ENCODE data around the gene KAT7.
"Not testable (repeated sequence)": the region's sequence is repeated elsewhere in the genome, so short reads cannot be mapped to it uniquely, and the experiment has no call there.

Gene KAT7

DNA sequence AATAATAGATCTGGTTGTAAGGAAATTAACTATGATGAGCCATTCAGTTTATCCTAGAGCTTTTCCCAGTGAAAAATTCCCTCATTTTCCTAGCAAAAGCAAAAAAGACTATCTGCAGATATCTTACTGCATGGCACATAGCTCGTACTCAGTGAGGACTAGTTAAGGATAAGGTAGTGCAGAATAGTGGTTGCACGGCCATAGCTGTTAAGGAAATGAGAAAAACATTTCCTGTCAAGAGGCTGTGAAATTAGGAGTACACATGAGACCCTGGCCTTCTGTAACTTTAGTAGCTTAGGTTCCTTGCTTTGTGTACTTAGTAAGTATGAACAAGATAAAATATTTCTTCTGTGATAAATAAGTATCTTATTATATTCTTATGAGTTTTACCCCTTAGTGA is 10.3 kb downstream of the KAT7 start:
- DNase-seq (ENCODE audit: low read depth in 2 of 2, low spot score in 1 of 2) = no peak

DNA sequence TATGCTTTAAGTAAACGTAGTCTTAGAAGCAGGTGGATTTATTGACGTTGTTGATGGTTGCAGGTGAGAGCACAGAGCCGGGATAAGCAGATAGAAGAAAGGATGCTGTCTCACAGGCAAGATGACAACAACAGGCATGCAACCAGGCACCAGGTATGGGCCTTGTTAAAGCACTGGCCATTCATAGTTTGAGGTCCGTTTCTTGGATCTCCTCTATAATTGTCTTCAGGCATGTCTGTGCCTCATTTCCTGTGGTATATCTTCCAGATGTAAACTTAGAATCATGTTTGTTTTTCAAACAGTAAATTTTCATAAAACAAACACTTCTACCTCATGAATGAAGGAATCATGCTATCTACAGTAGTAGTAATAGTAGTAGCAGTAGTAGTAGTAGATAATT is 20.6 kb downstream of the KAT7 start:
- DNase-seq (ENCODE audit: low read depth in 2 of 2, low spot score in 1 of 2) = no peak

DNA sequence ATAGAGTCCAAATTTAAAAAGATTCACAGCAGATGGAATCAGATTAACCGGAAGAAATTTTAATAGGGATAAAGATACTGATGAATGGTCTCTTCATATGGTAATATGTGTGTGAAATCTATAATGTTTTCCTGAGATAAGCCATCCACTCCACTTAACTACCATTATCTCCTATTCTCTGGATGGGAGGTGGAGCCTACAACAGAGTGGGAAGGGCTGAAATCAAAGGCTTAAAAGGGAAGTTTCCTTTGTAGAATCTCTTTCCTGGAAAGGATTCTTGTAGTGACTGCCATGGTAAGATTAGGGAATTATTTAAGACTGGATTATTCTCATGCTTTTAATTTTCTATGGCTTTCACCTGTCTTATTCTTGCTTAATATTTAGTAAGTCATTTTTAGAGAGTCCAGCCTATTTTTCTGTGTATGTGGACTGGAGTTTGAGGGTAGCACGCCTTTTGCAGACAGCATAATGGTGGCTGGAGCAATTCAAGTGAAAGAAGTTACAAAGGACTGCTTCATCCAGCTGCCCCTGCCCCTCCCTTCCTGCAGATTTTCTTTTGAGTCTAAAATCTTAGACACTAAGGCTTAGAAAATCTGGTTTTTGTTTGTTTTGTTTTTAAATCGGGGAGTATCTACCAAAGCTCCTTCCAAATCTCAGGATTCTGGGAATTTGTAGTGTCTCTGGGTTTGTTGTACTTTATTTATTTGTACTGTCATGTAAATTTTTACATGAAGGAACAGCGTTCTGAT is 26.5 kb downstream of the KAT7 start:
- no peak for DNase-seq (ENCODE audit: low read depth in 2 of 2, low spot score in 1 of 2)

DNA sequence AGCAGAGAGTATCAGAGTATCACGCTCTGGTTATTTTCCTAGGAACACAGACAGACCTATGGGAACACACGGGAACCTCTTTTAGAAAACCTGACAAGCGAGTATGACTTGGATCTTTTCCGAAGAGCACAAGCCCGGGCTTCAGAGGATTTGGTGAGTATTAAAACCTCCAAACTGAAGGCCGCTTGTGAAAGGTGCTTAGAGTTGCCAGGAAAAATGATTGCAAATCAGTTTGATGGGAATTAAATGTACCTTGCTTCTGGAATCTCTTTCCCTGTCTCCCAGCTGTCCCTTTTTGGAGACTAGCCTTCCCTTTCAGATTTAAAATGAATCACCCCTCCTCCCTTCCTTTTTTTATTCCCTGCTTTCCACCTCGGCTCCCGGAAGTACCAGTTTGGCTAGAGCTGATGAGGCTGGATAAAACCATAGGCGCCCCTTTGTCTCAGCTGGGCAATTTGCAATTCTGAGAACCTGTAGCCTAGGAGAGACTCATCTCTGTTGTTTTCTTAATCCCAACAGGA is 27.3 kb downstream of the KAT7 start:
- DNase-seq (ENCODE audit: low read depth in 2 of 2, low spot score in 1 of 2) = no peak

DNA sequence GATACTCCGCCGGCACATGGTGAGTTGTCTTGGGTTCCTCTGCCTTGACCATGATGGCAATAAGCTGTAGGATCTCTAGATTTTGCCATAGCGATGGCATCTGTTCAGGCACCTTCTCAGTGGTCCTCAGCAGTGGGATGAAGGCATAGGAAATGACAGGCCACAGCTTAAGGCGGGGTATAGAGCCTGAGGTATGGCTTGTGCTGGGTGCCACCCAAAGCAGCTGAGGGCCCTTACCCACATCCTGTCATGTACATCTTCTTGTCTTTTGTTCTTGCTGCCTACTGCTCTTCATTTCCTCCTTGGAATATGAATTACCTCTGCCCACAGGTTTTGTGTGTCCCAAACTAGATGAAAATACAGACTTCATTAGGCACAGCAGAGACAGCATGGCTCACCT is 29.5 kb downstream of the KAT7 start:
- DNase-seq (ENCODE audit: low read depth in 2 of 2, low spot score in 1 of 2) = peak in 1 of 2 donors; percentile 23

DNA sequence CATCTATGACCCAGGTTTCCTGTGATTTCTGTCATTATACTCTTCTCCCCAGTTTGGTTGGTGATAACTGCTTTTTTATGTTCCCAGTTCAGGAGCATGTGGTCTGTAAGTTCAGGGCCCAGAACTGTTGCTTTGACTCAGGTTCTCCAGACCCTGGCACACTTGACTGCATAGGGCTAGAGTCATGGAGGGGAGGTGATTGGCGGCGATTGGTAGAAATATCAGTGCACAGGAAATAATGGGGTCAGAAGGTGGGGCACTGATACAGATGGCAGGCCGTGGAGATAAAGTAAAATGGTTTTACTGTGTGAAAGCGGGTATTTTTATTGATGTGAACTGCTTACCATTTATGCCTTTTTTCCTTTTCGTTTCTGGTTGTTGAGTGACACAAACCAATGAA is 30.7 kb downstream of the KAT7 start:
- DNase-seq (ENCODE audit: low read depth in 2 of 2, low spot score in 1 of 2) = no peak

DNA sequence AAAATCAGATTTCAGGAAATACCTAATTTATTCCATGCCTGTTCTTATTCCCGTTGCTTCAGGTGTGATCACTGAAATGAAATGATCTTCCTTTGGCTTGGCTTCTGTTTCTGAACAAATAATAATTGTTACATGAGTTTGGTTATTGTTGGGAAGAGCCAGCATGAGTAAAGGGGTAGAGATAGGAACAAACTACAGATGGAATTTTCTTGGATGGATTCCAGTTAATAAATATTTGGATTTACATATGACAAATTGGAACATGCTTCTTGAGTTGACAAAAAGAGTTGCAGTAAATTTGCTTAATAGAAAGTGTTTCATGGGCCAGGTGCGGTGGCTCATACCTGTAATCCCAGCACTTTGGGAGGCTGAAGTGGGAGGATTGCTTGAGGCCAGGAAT is 31.2 kb downstream of the KAT7 start:
- DNase-seq (ENCODE audit: low read depth in 2 of 2, low spot score in 1 of 2) = no peak

DNA sequence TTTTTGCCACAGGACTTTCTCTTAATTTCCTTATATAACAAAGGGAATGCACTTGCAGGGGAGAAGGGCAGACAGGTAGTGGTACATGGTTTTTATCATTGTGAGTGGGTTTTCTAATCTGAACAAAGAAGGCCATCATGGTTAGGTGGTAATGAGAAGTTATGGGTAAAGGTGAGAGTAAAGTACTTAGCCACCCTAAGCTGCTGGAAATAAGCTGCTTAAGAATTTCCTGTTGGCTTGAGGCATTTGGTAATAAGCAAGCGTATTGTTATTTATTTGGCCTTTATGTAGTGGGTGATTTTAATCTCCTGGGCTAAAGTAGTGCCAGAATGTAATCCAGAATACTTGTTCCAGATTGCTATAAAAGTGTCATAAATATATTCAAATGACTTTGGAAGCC is 32.3 kb downstream of the KAT7 start:
- no peak for DNase-seq (ENCODE audit: low read depth in 2 of 2, low spot score in 1 of 2)

DNA sequence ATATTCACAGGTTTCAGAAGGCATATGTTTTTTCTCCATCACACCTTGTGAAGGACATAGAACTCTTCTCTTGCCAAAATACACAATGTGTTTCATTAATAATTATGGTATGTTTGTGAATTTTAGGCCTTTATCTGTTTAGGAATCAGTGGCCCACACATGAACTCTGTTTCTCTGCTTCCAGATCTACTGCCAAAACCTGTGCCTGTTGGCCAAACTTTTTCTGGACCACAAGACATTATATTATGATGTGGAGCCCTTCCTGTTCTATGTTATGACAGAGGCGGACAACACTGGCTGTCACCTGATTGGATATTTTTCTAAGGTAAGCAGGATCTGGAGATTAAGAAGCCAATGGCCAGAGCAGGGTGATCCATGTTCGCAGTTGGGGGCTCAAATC is 33.0 kb downstream of the KAT7 start:
- DNase-seq (ENCODE audit: low read depth in 2 of 2, low spot score in 1 of 2) = no peak

DNA sequence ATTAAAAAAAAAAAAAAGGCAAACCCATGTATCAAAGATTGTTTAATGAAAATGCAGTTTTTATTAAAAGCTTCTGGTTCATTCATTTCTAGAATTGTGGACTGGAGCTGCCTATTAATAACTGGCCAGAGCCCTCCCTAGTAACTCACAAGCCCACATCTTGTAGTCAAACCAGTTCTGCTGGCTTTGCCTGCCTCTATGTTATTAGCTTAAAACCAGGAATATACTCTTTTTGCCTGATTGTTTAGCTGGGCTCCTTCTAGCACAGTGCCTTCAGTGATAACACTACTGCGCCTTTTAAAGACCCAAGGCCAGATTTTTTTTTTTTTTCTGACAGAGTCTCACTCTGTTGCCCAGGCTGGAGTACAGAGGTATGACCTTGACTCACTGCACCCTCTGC is 33.4 kb downstream of the KAT7 start:
- no peak for DNase-seq (ENCODE audit: low read depth in 2 of 2, low spot score in 1 of 2)

DNA sequence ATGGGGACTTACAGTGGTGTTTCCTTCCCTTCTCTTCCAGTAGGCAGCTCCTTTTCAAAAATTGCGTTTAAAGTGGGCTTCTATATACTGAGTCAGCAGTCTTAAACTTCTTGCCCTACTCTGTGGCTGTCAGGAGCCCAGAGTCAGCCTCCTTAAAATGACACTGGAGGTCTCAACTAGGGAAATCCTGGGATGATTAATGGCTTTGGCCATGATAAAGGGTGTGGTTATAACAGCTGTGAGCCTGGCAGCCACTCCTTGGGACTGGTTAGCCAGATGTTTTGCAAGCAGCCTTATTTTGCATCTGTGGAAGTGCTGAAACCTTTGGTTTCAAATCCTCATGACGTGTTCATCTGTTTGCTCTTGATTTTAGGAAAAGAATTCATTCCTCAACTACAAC is 34.3 kb downstream of the KAT7 start:
- no peak for DNase-seq (ENCODE audit: low read depth in 2 of 2, low spot score in 1 of 2)

DNA sequence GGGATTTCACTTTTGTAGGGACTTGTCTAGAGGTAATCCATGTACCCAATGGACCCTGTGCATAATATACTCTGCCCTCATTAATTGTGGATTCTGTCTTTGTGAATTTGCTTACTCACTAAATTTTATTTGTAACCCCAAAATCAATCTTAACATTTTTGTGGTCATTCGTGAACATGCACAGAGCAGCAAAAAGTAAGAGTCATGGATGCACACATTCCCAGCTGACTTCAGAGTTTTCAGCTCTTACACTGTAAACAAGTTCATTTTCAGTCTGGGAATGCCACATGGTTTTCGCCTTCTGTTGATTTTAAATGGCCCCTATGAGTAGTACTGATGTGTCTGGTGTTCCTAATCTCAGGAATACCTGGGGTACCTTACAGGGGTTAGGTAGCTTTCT is 35.1 kb downstream of the KAT7 start:
- no peak for DNase-seq (ENCODE audit: low read depth in 2 of 2, low spot score in 1 of 2)

DNA sequence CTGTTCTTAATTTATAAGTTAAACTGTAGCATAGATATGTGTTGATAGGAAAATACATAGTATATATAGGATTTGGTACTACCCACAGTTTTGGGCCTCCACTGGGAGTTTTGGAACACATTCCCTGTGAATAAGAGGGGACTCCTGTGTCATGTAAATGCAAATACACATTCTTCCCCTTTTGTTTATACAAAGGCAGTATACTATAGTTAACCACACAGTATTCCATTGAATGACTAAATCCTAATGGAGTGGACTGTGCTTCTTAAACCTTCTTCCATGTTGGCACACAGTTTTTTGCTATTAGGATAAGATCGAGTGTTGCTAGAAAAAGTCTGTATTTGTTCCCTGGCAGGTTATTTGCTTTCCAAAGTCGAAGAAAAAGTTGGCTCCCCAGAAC is 37.2 kb downstream of the KAT7 start:
- no peak for DNase-seq (ENCODE audit: low read depth in 2 of 2, low spot score in 1 of 2)

DNA sequence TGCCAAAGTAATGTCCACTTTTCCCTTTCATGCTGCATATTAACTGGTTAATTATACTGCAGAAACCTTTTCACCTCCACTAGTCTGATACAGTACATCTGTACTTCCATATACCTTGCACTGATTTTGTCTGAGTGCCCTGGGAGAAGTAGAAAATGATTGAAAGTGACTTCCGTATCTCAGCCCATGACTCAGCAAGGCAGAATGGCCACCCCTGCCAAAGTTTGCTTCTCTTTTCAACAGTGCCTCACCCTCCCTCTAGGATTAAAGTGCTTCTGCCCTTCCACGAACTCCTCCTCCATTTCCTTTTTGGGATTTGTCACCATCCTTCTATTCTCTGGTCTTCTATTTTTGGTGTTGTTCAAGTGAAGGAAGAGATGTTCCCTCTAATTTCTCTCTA is 39.8 kb downstream of the KAT7 start:
- DNase-seq (ENCODE audit: low read depth in 2 of 2, low spot score in 1 of 2) = not testable (repeated sequence)

DNA sequence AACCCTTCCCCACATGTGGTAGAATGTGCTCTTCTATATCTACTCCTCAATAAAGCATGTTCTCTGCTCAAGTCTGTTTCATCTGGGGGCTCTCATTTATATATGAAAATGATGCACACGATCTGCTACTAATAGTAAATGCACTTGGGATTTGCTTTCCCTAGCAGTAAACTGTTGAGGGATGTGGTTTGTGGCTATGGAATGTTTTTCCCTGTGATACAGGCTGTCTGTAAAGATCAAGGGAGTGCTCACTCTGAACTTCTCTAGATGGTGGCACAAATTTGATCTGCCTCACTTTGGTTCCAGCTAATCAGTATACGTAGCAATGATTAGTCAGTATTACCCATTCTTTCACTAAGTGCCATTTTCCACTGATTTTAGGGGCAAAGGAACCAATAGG is 40.5 kb downstream of the KAT7 start:
- no peak for DNase-seq (ENCODE audit: low read depth in 2 of 2, low spot score in 1 of 2)

DNA sequence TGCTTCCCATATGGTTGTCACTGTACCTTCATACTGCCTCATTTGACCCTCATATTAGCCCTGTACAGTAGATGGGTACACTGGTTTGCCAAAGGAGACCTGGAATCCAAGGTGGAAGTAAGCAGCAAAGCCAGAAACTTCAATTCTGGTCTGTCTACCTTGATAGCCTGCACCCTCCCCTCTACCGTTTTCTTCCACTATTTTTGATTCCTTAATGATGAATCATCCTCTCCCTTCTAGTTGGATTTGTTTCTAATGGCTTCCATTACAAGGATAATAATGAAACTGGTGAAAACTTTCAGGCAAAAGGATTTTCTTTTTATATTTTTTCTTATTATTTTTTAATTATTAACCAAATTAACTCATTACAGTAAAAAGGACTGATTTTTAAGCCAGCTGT is 42.1 kb downstream of the KAT7 start:
- no peak for DNase-seq (ENCODE audit: low read depth in 2 of 2, low spot score in 1 of 2)

DNA sequence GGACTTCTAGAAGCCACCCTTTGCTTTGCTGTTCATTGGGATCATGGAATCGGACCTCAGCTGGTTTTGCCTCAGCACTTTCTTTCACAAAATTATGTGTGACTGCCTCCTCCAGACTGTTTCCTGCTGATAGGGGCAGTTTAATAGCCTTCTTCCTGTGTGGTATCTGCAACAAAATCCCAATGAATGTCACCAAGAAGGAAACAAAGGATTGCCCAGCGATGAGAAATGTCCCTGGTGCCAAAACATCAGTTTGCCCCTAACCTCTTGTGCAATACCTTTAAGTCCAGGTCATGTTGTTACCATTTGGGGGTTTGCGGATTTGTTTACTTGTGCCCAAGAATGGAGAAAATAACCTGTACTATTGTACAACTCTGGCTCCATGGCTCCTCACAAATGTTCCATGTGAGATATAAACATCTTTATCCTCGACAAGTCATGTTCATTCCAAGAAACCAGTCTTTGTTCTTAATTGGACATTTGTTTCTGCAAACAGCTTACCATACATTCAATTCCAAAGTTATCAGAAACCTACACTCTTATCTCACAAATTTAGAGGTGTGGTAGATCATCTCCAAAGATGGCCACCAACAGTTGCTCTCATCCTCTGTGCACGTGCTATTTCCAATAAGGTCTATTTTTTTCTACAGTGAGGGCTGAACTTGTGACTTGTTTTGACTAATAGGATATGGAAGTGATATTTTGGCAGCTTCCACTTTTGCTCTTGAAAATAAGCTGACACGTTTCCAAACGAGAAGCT is 44.5 kb downstream of the KAT7 start:
- DNase-seq (ENCODE audit: low read depth in 2 of 2, low spot score in 1 of 2) = no peak

DNA sequence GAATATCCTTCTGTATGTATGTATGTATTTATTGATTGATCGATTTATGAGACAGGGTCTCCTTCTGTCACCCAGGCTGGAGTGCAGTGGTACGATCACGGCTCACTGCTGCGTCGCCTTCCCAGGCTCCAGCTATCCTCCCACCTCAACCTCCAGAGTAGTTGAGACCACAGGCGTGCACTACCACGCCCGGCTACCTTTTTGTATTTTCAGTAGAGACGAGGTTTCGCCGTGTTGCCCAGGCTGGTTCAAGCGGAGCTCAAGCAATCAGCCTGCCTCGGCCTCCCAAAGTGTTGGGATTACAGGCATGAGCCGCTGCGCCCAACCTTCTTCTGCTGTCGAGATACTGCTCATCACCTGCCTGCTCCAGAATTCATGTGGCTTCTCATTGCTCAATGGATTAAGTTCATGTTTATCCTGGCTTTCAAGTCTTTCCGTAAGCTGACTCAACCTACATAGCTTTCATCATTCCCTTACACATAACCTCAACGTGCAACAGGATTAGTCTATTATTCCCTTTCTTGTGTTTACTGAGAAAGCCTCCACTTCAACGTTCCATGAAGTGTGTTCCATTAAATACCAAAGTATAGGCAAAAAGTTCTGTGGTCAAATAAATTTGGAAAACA is 45.8 kb downstream of the KAT7 start:
- DNase-seq (ENCODE audit: low read depth in 2 of 2, low spot score in 1 of 2) = no peak

DNA sequence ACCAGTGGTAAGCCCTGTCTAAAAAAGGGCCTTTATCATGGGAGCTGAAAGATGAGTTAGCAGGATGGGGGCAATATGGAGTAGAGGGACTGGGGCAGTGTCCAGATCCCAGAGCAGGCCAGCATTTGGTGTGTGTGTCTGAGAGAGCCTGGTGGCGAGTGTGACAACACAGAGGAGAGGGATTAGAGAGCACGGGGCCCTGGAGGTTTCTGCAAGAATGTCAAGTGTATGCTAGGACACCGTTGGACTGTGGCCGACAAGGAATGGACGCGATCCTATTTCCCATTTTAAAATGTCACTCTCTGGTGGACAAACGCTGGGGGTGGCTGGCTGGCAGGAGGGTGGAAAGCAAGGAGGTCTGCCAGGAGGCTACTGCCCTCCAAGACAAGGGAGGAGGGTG is 47.0 kb downstream of the KAT7 start:
- DNase-seq (ENCODE audit: low read depth in 2 of 2, low spot score in 1 of 2) = no peak

DNA sequence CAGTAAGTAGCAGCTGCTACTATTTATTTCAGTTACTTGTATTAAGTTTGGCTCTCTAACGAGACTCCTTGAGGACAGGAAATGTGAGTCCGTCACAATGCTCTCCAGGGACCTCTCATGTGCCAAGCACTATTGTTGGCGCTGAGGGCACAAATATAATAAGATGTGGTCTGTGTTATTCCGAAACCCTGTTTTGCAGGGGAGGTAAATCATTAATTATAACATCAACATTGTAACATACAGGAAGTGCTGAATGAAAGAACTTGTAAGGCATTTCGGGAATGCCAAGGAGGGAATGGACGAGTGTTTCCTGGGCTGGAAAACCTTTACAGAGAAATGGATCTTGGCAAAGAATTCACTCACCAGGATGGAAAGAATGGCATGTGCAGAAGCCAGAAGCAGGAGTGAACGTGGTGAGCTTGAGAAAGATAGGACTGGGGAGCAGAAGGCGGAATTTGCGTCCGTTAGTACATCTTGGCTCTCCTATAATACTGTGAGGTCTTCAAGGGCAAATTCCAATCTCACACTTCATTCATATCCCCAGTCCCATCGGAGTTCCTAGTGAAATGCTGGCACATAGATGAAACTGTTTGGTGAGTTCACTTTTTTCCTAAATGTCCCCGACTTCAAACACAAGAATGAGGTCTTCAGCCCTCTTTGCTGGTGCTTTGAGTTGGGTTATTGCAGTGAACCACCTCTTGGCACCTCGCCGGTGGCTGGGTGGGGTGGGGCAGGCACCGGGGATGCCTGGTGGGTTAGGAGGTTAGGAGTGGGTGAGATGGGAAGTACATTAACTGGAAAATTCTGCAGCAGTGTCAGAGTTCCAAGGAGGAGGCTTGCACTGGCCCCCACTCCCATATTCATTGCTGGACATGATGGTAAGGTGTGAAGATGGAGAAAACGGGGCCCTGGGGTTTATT is 47.9 kb downstream of the KAT7 start:
- DNase-seq (ENCODE audit: low read depth in 2 of 2, low spot score in 1 of 2) = no peak

DNA sequence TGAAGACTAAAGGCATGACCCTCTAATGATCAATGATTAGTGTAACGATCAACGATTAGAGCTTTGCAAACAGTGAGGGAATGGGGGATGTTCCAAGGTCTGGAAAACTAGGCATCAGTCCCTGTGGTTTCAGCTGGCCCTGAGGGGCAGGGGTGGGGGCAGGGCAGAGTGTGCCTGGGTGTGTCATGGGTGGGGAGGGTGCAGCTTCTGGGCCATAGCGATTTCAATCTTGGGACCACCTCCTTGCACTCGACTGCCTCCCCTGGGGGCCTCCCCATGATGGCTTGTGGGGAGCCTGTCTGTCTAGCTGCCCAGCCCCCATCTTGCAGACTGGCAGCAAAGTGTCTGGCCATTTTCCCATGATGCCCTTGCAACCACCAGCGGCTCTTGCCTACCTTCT is 51.0 kb downstream of the KAT7 start:
- DNase-seq (ENCODE audit: low read depth in 2 of 2, low spot score in 1 of 2) = no peak
